ENCODE measurements around the gene PGBD1. TPM values are rescaled to one million over a fixed set of nuclear protein-coding genes. Genes with fewer than 3 reads are reported as not detected.

The PGBD1 gene
- 4.1 and 4.3 TPM in 2 replicates for polyA plus RNA-seq (2013)

GRCh38 chr6:28281288-28282064, at the start of gene PGBD1:
TSS of gene PGBD1 (plus strand) at chr6:28281572. CDS start at chr6:28283814, 2,242 bp downstream.
- Histone ChIP-seq H2AFZ (ENCODE audit: insufficient read depth, low read length, poor library complexity) (peak within 1 kb of the TSS; percentile 91), H3K79me2 (ENCODE audit: control insufficient read depth, insufficient read depth, low read length, poor library complexity) (peaks cover 4% of the 10 kb centered on the region), H3K14ac (ENCODE audit: low read length) (peak within 1 kb of the TSS; percentile 64), H2AK5ac (ENCODE audit: low read length) (no peak within 1 kb of the TSS), H3K18ac (ENCODE audit: low read length) (peak within 1 kb of the TSS; percentile 85), H3K4me3 (ENCODE audit: low read depth, low read length) (peak within 1 kb of the TSS; percentile 86), H3K9ac (ENCODE audit: low read length) (peak within 1 kb of the TSS; percentile 75), H3K4ac (ENCODE audit: low read depth, low read length) (peak within 1 kb of the TSS; percentile 52), H3K79me1 (ENCODE audit: low read length) (peaks cover 4% of the 10 kb centered on the region), H3K9me3 (ENCODE audit: insufficient read depth, low read depth, low read length) (no peaks in the 10 kb centered on the region), H2BK5ac (ENCODE audit: low read depth, low read length, poor library complexity) (peak within 1 kb of the TSS; percentile 46), H4K91ac (ENCODE audit: low read depth, low read length) (peak within 1 kb of the TSS; percentile 89), H2BK120ac (ENCODE audit: insufficient read depth, low read length, poor library complexity) (peak within 1 kb of the TSS; percentile 63), H4K8ac (ENCODE audit: low read depth, low read length) (peak within 1 kb of the TSS; percentile 97), H3K27me3 (ENCODE audit: insufficient read depth, low read length) (no peaks in the 10 kb centered on the region), H3K4me1 (ENCODE audit: control insufficient read depth in 1 of 2, insufficient read depth in 2 of 2, low read length in 2 of 2) (peaks cover 0 to 2% of the 10 kb centered on the region in 2 experiments), H3K23ac (ENCODE audit: low read length) (no peak within 1 kb of the TSS), H2BK12ac (ENCODE audit: low read length) (no peak within 1 kb of the TSS), H3K27ac (ENCODE audit: low read depth, low read length) (no peak within 1 kb of the TSS), H3K36me3 (ENCODE audit: control insufficient read depth in 1 of 2, insufficient read depth in 2 of 2, low read length in 2 of 2) (peaks cover 10 to 20% of the 10 kb centered on the region in 2 experiments), H3K4me2 (ENCODE audit: low read length) (peak within 1 kb of the TSS; percentile 70), H4K12ac (ENCODE audit: low read depth, low read length) (peak within 1 kb of the TSS; percentile 94)
- DNase-seq, result peak; percentile 54 to 74
- whole genome bisulfite sequencing (ENCODE audit: extremely low coverage, insufficient coverage, insufficient read length), result no CpG with 5 or more reads among the region's 50 CpGs

- Histone ChIP-seq H3K27me3 (ENCODE audit: insufficient read depth, low read length) (no peaks in the 10 kb centered on the region), H2AFZ (ENCODE audit: insufficient read depth, low read length, poor library complexity) (no peak overlapping the region), H2BK12ac (ENCODE audit: low read length) (no peak overlapping the region), H3K36me3 (ENCODE audit: control insufficient read depth in 1 of 2, insufficient read depth in 2 of 2, low read length in 2 of 2) (peaks cover 22 to 43% of the 10 kb centered on the region in 2 experiments), H3K4ac (ENCODE audit: low read depth, low read length) (no peak overlapping the region), H4K12ac (ENCODE audit: low read depth, low read length) (no peak overlapping the region), H3K23ac (ENCODE audit: low read length) (no peak overlapping the region), H2AK5ac (ENCODE audit: low read length) (no peak overlapping the region), H3K18ac (ENCODE audit: low read length) (no peak overlapping the region), H4K8ac (ENCODE audit: low read depth, low read length) (no peak overlapping the region), H3K9me3 (ENCODE audit: insufficient read depth, low read depth, low read length) (peaks cover 1% of the 10 kb centered on the region), H3K4me1 (ENCODE audit: control insufficient read depth in 1 of 2, insufficient read depth in 2 of 2, low read length in 2 of 2) (no peaks in the 10 kb centered on the region), H3K4me2 (ENCODE audit: low read length) (no peak overlapping the region), H3K27ac (ENCODE audit: low read depth, low read length) (no peak overlapping the region), H2BK120ac (ENCODE audit: insufficient read depth, low read length, poor library complexity) (no peak overlapping the region), H3K4me3 (ENCODE audit: low read depth, low read length) (peak overlapping the region; percentile 16), H3K79me2 (ENCODE audit: control insufficient read depth, insufficient read depth, low read length, poor library complexity) (no peaks in the 10 kb centered on the region), H3K9ac (ENCODE audit: low read length) (no peak overlapping the region), H3K14ac (ENCODE audit: low read length) (no peak overlapping the region), H4K91ac (ENCODE audit: low read depth, low read length) (no peak overlapping the region), H3K79me1 (ENCODE audit: low read length) (no peaks in the 10 kb centered on the region), H2BK5ac (ENCODE audit: low read depth, low read length, poor library complexity) (no peak overlapping the region)
- no CpG with 5 or more reads among the region's 11 CpGs for WGBS (ENCODE audit: extremely low coverage, insufficient coverage, insufficient read length)
- DNase-seq, result no peak
These were observed 48.6 kb upstream of the PGBD1 start for GRCh38 chr6:28232785-28233184.

- Histone ChIP-seq H4K12ac (ENCODE audit: low read depth, low read length) (no peak overlapping the region), H3K18ac (ENCODE audit: low read length) (no peak overlapping the region), H2BK120ac (ENCODE audit: insufficient read depth, low read length, poor library complexity) (no peak overlapping the region), H3K9ac (ENCODE audit: low read length) (no peak overlapping the region), H3K14ac (ENCODE audit: low read length) (no peak overlapping the region), H3K36me3 (ENCODE audit: control insufficient read depth in 1 of 2, insufficient read depth in 2 of 2, low read length in 2 of 2) (peaks cover 17 to 32% of the 10 kb centered on the region in 2 experiments), H3K4me1 (ENCODE audit: control insufficient read depth in 1 of 2, insufficient read depth in 2 of 2, low read length in 2 of 2) (no peaks in the 10 kb centered on the region), H3K4ac (ENCODE audit: low read depth, low read length) (no peak overlapping the region), H3K23ac (ENCODE audit: low read length) (no peak overlapping the region), H3K79me1 (ENCODE audit: low read length) (no peaks in the 10 kb centered on the region), H2AK5ac (ENCODE audit: low read length) (no peak overlapping the region), H2AFZ (ENCODE audit: insufficient read depth, low read length, poor library complexity) (no peak overlapping the region), H4K91ac (ENCODE audit: low read depth, low read length) (no peak overlapping the region), H2BK12ac (ENCODE audit: low read length) (no peak overlapping the region), H3K27me3 (ENCODE audit: insufficient read depth, low read length) (no peaks in the 10 kb centered on the region), H3K27ac (ENCODE audit: low read depth, low read length) (no peak overlapping the region), H2BK5ac (ENCODE audit: low read depth, low read length, poor library complexity) (no peak overlapping the region), H3K4me2 (ENCODE audit: low read length) (no peak overlapping the region), H3K4me3 (ENCODE audit: low read depth, low read length) (no peak overlapping the region), H4K8ac (ENCODE audit: low read depth, low read length) (no peak overlapping the region), H3K9me3 (ENCODE audit: insufficient read depth, low read depth, low read length) (peaks cover 3% of the 10 kb centered on the region), H3K79me2 (ENCODE audit: control insufficient read depth, insufficient read depth, low read length, poor library complexity) (no peaks in the 10 kb centered on the region)
- no CpG with 5 or more reads among the region's 3 CpGs for WGBS (ENCODE audit: extremely low coverage, insufficient coverage, insufficient read length)
- no peak for DNase-seq
These were observed 45.4 kb upstream of the PGBD1 start for GRCh38 chr6:28235912-28236452.

GRCh38 chr6:28239636-28240035, 41.7 kb upstream of the PGBD1 start:
- no peak overlapping the region for H2BK5ac ChIP-seq (ENCODE audit: low read depth, low read length, poor library complexity)
- no CpG with 5 or more reads among the region's 1 CpG for WGBS (ENCODE audit: extremely low coverage, insufficient coverage, insufficient read length)

More at GRCh38 chr6:28239636-28240035, 41.7 kb upstream of the PGBD1 start:
- Histone ChIP-seq H2AK5ac (ENCODE audit: low read length) (no peak overlapping the region), H4K8ac (ENCODE audit: low read depth, low read length) (no peak overlapping the region), H3K9me3 (ENCODE audit: insufficient read depth, low read depth, low read length) (peaks cover 3% of the 10 kb centered on the region), H3K9ac (ENCODE audit: low read length) (no peak overlapping the region), H3K23ac (ENCODE audit: low read length) (no peak overlapping the region), H4K12ac (ENCODE audit: low read depth, low read length) (no peak overlapping the region), H3K4me3 (ENCODE audit: low read depth, low read length) (no peak overlapping the region), H3K27ac (ENCODE audit: low read depth, low read length) (no peak overlapping the region), H3K4me2 (ENCODE audit: low read length) (no peak overlapping the region), H3K18ac (ENCODE audit: low read length) (no peak overlapping the region), H3K79me2 (ENCODE audit: control insufficient read depth, insufficient read depth, low read length, poor library complexity) (no peaks in the 10 kb centered on the region), H2AFZ (ENCODE audit: insufficient read depth, low read length, poor library complexity) (no peak overlapping the region), H4K91ac (ENCODE audit: low read depth, low read length) (no peak overlapping the region), H3K79me1 (ENCODE audit: low read length) (no peaks in the 10 kb centered on the region), H3K36me3 (ENCODE audit: control insufficient read depth in 1 of 2, insufficient read depth in 2 of 2, low read length in 2 of 2) (peaks cover 5 to 8% of the 10 kb centered on the region in 2 experiments), H3K4ac (ENCODE audit: low read depth, low read length) (no peak overlapping the region), H3K4me1 (ENCODE audit: control insufficient read depth in 1 of 2, insufficient read depth in 2 of 2, low read length in 2 of 2) (no peaks in the 10 kb centered on the region), H3K14ac (ENCODE audit: low read length) (no peak overlapping the region), H3K27me3 (ENCODE audit: insufficient read depth, low read length) (no peaks in the 10 kb centered on the region), H2BK120ac (ENCODE audit: insufficient read depth, low read length, poor library complexity) (no peak overlapping the region), H2BK12ac (ENCODE audit: low read length) (no peak overlapping the region)
- DNase-seq, result no peak
